HCT116 (cell line): ENCODE results near the gene PITPNC1. TPM values are rescaled to one million over a fixed set of nuclear protein-coding genes. Genes with fewer than 3 reads are reported as not detected.
A peak's percentile ranks its signal among the peaks of the same experiment; 100 is the strongest.

Source experiments
- ATAC-seq: fragments of 200-7000 bp; cut with Tn5 transposase; 2 replicates; pipeline ENCODE4 v1.9.1; 2020; ENCODE audit warnings: mild to moderate bottlenecking, moderate library complexity
- BruUV-seq: library from RNA; stranded (reverse); fragments of 400-500 nt; replicated peaks from 2 replicates; lab custom pipeline; 2021; lab: Mats Ljungman, UMichigan
- CTCF ChIA-PET: fragments of 300-600 bp; sonication (Branson Sonifier 250); formaldehyde crosslinking; loops from one replicate; lab custom pipeline; 2021; ENCODE audit warnings: antibody characterized with exemption; lab: Charles Lee
- POLR2A ChIA-PET: fragments of 300-600, 350-600 bp; sonication (Branson Sonifier 250); formaldehyde crosslinking; loops from one replicate; lab custom pipeline; 2021; ENCODE audit warnings: antibody characterized with exemption; lab: Charles Lee
- RAD21 ChIA-PET, 2 experiments: fragments of 300-600 bp; sonication (Branson Sonifier 250); formaldehyde crosslinking; loops; one replicate each; lab custom pipeline; 2023; ENCODE audit warnings: low total read pairs in 2 of 2; ENCODE audit not compliant: uncharacterized antibody in 2 of 2, unreplicated experiment in 2 of 2, low non-redundant PET in 1 of 2; lab: Charles Lee
- DNase-seq: peaks from one replicate; pipeline ENCODE4 v3.0.0-alpha.2; 2010; ENCODE audit warnings: low read depth, low spot score
- H2AFZ ChIP-seq: fragments of 200-600 bp; shearing (Covaris generic), sonication (generic); 2 replicates; pipeline ENCODE4 v1.6.1; 2017; ENCODE audit warnings: low read depth, mixed run types, mixed read lengths, antibody characterized with exemption, low read length; ENCODE audit not compliant: poor library complexity, severe bottlenecking
- H3K27ac ChIP-seq: 2 replicates; pipeline ENCODE4 v1.5.1; 2012; ENCODE audit warnings: low read depth, low read length
- H3K27me3 ChIP-seq: fragments of 200-600 bp; sonication (generic); 2 replicates; pipeline ENCODE4 v1.6.1; 2016; ENCODE audit warnings: mixed run types, low read length, mixed read lengths; ENCODE audit not compliant: insufficient read depth
- H3K36me3 ChIP-seq, 2 experiments: fragments of 200-500 bp in 1 of 2; fragments of 200-600 bp in 1 of 2; sonication (Bioruptor generic) in 1 of 2; sonication (generic) in 1 of 2; 2 replicates each; pipeline versions ENCODE4 v1.5.1 to v1.6.1; 2014 to 2016; ENCODE audit warnings: low read length in 2 of 2, inconsistent platforms in 1 of 2, mixed read lengths in 1 of 2, mixed run types in 1 of 2; ENCODE audit not compliant: insufficient read depth in 2 of 2, control insufficient read depth in 1 of 2
- H3K4me1 ChIP-seq, 2 experiments: fragments of 200-600 bp in 1 of 2; sonication (generic) in 1 of 2; 2 replicates each; pipeline versions ENCODE4 v1.5.1 to v1.6.1; 2012 to 2017; ENCODE audit warnings: low read length in 2 of 2, inconsistent platforms in 1 of 2, mild to moderate bottlenecking in 1 of 2, mixed read lengths in 1 of 2, mixed run types in 1 of 2, moderate library complexity in 1 of 2; ENCODE audit not compliant: insufficient read depth in 2 of 2, control insufficient read depth in 1 of 2
- H3K4me2 ChIP-seq: fragments of 200-600 bp; sonication (generic); 2 replicates; pipeline ENCODE4 v1.6.1; 2017; ENCODE audit warnings: mixed run types, low read length, mixed read lengths
- H3K4me3 ChIP-seq, 2 experiments: fragments of 200-600 bp in 1 of 2; sonication (generic) in 1 of 2; replicated peaks in 1 of 2; 2 replicates each; pipeline ENCODE4 v1.5.1; 2011 to 2016; ENCODE audit warnings: low read length in 2 of 2, control low read depth in 1 of 2, low read depth in 1 of 2, mild to moderate bottlenecking in 1 of 2, mixed read lengths in 1 of 2, mixed run types in 1 of 2
- H3K79me2 ChIP-seq: fragments of 200-600 bp; sonication (generic); 2 replicates; pipeline ENCODE4 v1.6.1; 2017; ENCODE audit warnings: mild to moderate bottlenecking, mixed run types, low read length, moderate library complexity, mixed read lengths; ENCODE audit not compliant: insufficient read depth
- H3K9ac ChIP-seq: fragments of 200-600 bp; sonication (generic); 2 replicates; pipeline ENCODE4 v1.6.1; 2016; ENCODE audit warnings: low read length, mixed read lengths
- H3K9me2 ChIP-seq: fragments of 200-600 bp; sonication (generic), shearing (Covaris generic); 2 replicates; pipeline ENCODE4 v1.6.1; 2017; ENCODE audit warnings: mixed run types, mild to moderate bottlenecking, moderate library complexity; ENCODE audit not compliant: insufficient read depth
- H3K9me3 ChIP-seq, 2 experiments: fragments of 200-500 bp in 1 of 2; fragments of 200-600 bp in 1 of 2; sonication (Bioruptor generic) in 1 of 2; sonication (generic) in 1 of 2; 2 replicates each; pipeline ENCODE4 v1.6.1; 2014 to 2017; ENCODE audit warnings: low read length in 2 of 2, mixed read lengths in 2 of 2, inconsistent platforms in 1 of 2, low read depth in 1 of 2, mild to moderate bottlenecking in 1 of 2, mixed run types in 1 of 2, moderate library complexity in 1 of 2; ENCODE audit not compliant: control insufficient read depth in 1 of 2, insufficient read depth in 1 of 2
- H4K20me1 ChIP-seq: fragments of 200-600 bp; sonication (generic), shearing (Covaris generic); 2 replicates; pipeline ENCODE4 v1.6.1; 2017; ENCODE audit warnings: mixed run types, mild to moderate bottlenecking, moderate library complexity; ENCODE audit not compliant: insufficient read depth
- CBX3 ChIP-seq: IDR thresholded peaks from 2 replicates; pipeline ENCODE4 v1.6.1; 2012; ENCODE audit warnings: low read depth
- CEBPB ChIP-seq: IDR thresholded peaks from 2 replicates; pipeline ENCODE4 v1.6.1; 2012; ENCODE audit warnings: low read depth
- EGR1 ChIP-seq: IDR thresholded peaks from 2 replicates; pipeline ENCODE4 v1.6.1; 2012; ENCODE audit warnings: low read depth
- ELF1 ChIP-seq: IDR thresholded peaks from 2 replicates; pipeline ENCODE4 v1.6.1; 2012; ENCODE audit warnings: low read depth, borderline replicate concordance
- FOSL1 ChIP-seq: IDR thresholded peaks from 2 replicates; pipeline ENCODE4 v1.6.1; 2012; ENCODE audit warnings: low read depth
- POLR2A ChIP-seq: IDR thresholded peaks from 2 replicates; pipeline ENCODE4 v1.7.0; 2011; ENCODE audit warnings: borderline replicate concordance; ENCODE audit not compliant: insufficient read depth, insufficient read length; ENCODE audit errors: extremely low read depth
- SIN3A ChIP-seq: IDR thresholded peaks from 2 replicates; pipeline ENCODE4 v1.6.1; 2012; ENCODE audit warnings: low read depth
- SP1 ChIP-seq: IDR thresholded peaks from 2 replicates; pipeline ENCODE4 v1.6.1; 2012; ENCODE audit warnings: low read depth
- SRF ChIP-seq: IDR thresholded peaks from 2 replicates; pipeline ENCODE4 v1.6.1; 2012; ENCODE audit warnings: low read depth
- TCF7L2 ChIP-seq: IDR thresholded peaks from 2 replicates; pipeline ENCODE4 v1.7.0; 2011; ENCODE audit warnings: borderline replicate concordance, inconsistent platforms; ENCODE audit not compliant: insufficient read depth, insufficient read length; ENCODE audit errors: extremely low read depth
- ZNF274 ChIP-seq: fragments of 200-500 bp; sonication (Bioruptor generic); IDR thresholded peaks from 2 replicates; pipeline ENCODE4 v1.6.1; 2014; ENCODE audit warnings: mild to moderate bottlenecking, low read depth, low read length, inconsistent platforms
- intact Hi-C: fragments of 100-400 bp; cut with micrococcal nuclease; formaldehyde crosslinking; loops from 2 replicates; pipeline ENCODE4 v1.10.0; 2022
- total RNA-seq: library from RNA; stranded (reverse); gene quantifications from one replicate; pipeline ENCODE4 v1.2.1, GENCODE V29; 2021; ENCODE audit not compliant: unreplicated experiment
- TF ChIP-seq, protein P1 (sequence below): IDR thresholded peaks from 2 replicates; pipeline ENCODE4 v1.6.1; 2012
- TF ChIP-seq, protein P2 (sequence below): IDR thresholded peaks from 2 replicates; pipeline ENCODE4 v1.6.1; 2011; ENCODE audit warnings: mild to moderate bottlenecking, low read length, moderate library complexity; ENCODE audit not compliant: insufficient replicate concordance; ENCODE audit errors: extremely low read depth
- TF ChIP-seq, protein P3 (sequence below): IDR thresholded peaks from 2 replicates; pipeline ENCODE4 v1.6.1; 2012; ENCODE audit warnings: low read depth

Gene PITPNC1
- total RNA-seq, 1 experiment from 2014 or later: 41.9 TPM

DNA sequence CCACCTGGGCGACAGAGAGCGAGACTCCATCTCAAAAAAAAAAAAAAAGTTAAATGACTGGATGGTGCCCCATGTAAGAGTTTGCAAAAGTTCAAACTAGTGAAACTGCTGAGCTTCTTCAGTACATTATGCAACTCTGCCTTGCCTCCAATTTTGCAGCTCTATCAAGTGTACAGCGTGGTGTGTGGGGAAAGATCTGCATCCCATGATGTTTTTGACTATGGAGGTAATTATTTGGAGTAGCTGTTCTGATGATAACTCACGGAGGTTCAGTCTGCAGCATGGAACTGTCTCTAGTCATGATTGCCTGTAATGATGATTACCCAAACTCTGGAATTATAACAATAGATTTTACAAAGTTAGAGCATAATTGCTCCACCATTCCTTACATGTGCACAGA lies 149.6 kb downstream of the PITPNC1 start:
- no peak overlapping the region for H3K4me2 ChIP-seq
- H2AFZ ChIP-seq: no peak overlapping the region
- RAD21 ChIA-PET: interaction anchor here in 1 of 2 experiments (0.6 kb wide), 1 partner anchor 145 kb away, joined by 3 read pairs; no protein-coding TSS in a partner anchor
- intact Hi-C loops: no loop called here
- POLR2A ChIA-PET: no interaction called here
- TF ChIP-seq, protein P1, sequence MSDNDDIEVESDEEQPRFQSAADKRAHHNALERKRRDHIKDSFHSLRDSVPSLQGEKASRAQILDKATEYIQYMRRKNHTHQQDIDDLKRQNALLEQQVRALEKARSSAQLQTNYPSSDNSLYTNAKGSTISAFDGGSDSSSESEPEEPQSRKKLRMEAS: no peak
- TF ChIP-seq EGR1: no peak
- no peaks in the 10 kb centered on the region for H3K9me3 ChIP-seq
- no peak overlapping the region for H3K4me3 ChIP-seq
- no peak overlapping the region for H3K9ac ChIP-seq
- H3K4me1 ChIP-seq: peaks cover 18 to 38% of the 10 kb centered on the region in 2 experiments
- H4K20me1 ChIP-seq: no peaks in the 10 kb centered on the region
- H3K79me2 ChIP-seq: no peaks in the 10 kb centered on the region
- no peak for DNase-seq
- CTCF ChIA-PET: no interaction called here
- no peak for ATAC-seq
- BruUV-seq: no TSS peak
- H3K27me3 ChIP-seq: no peaks in the 10 kb centered on the region
- H3K36me3 ChIP-seq: no peaks in the 10 kb centered on the region
- H3K27ac ChIP-seq: no peak overlapping the region
- no peaks in the 10 kb centered on the region for H3K9me2 ChIP-seq

DNA sequence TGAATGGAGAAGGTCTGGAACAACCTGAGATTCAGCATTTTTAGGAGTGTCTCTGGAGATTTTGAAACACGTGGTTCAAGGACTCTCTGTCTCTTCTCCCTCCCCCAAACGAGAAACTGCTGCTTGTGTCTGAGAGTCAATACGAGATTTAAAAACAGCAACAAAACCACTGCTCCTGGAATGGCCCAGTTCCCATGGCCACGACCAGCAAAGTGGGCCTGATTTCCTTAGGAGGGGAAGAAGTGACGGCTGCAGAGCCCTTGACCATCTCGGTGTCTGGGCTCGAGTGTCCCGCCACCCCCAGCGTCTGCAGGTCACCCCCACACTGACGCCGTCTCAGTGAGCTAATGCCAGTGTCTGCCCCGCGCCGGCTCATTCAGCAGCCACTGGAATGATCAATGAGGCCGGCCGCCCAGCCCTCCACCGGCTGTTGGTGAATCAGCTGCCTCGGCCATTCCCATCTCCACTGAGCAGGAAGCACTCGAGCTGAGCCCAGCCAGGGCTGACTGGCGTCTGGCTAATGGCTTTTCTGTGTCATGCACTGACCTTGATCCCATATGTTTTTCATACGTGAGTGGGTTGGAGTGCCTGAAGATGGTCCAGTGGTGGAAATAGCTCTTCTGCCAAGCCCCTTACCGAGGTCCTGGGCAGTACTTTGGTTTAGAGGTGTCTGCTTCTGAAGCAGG lies 151.8 kb downstream of the PITPNC1 start:
- DNase-seq: peak; percentile 84
- H3K79me2 ChIP-seq: no peaks in the 10 kb centered on the region
- no peaks in the 10 kb centered on the region for H3K27me3 ChIP-seq
- BruUV-seq: no TSS peak
- H3K9me3 ChIP-seq: no peaks in the 10 kb centered on the region
- H3K4me3 ChIP-seq: peak overlapping the region; percentile 32 to 49
- peak; percentile 99 for ATAC-seq
- intact Hi-C loops: no loop called here
- H3K36me3 ChIP-seq: no peaks in the 10 kb centered on the region
- no peaks in the 10 kb centered on the region for H4K20me1 ChIP-seq
- H2AFZ ChIP-seq: peak overlapping the region; percentile 8
- H3K4me2 ChIP-seq: peak overlapping the region; percentile 78
- POLR2A ChIA-PET: interaction anchor here (0.6 to 1.3 kb wide), 3 partner anchors 16 to 149 kb away, joined by 3 read pairs; no protein-coding TSS in a partner anchor
- RAD21 ChIA-PET: interaction anchor here in 1 of 2 experiments (1.2 kb wide), 1 partner anchor 53 kb away, joined by 4 read pairs; no protein-coding TSS in a partner anchor
- no peaks in the 10 kb centered on the region for H3K9me2 ChIP-seq
- H3K27ac ChIP-seq: peak overlapping the region; percentile 15
- peaks cover 11 to 32% of the 10 kb centered on the region in 2 experiments for H3K4me1 ChIP-seq
- CTCF ChIA-PET: interaction anchor here (0.9 to 2.3 kb wide), 3 partner anchors 31 to 154 kb away, joined by 3 to 11 read pairs (median 3); no protein-coding TSS in a partner anchor
- peak overlapping the region; percentile 54 for H3K9ac ChIP-seq
- TF ChIP-seq CBX3 (peak; percentile 94), CEBPB (peak; percentile 71), SRF (peak; percentile 49; the same call in 1 of the 2 replicates), FOSL1 (peak; percentile 84), SIN3A (peak; percentile 98), TCF7L2 (peak; percentile 99), ZNF274 (no peak), ELF1 (no peak; the same call in 1 of the 2 replicates), POLR2A (no peak), SP1 (peak; percentile 90)
- TF ChIP-seq, protein P2, sequence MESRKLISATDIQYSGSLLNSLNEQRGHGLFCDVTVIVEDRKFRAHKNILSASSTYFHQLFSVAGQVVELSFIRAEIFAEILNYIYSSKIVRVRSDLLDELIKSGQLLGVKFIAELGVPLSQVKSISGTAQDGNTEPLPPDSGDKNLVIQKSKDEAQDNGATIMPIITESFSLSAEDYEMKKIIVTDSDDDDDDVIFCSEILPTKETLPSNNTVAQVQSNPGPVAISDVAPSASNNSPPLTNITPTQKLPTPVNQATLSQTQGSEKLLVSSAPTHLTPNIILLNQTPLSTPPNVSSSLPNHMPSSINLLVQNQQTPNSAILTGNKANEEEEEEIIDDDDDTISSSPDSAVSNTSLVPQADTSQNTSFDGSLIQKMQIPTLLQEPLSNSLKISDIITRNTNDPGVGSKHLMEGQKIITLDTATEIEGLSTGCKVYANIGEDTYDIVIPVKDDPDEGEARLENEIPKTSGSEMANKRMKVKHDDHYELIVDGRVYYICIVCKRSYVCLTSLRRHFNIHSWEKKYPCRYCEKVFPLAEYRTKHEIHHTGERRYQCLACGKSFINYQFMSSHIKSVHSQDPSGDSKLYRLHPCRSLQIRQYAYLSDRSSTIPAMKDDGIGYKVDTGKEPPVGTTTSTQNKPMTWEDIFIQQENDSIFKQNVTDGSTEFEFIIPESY: no peak
- TF ChIP-seq, protein P3, sequence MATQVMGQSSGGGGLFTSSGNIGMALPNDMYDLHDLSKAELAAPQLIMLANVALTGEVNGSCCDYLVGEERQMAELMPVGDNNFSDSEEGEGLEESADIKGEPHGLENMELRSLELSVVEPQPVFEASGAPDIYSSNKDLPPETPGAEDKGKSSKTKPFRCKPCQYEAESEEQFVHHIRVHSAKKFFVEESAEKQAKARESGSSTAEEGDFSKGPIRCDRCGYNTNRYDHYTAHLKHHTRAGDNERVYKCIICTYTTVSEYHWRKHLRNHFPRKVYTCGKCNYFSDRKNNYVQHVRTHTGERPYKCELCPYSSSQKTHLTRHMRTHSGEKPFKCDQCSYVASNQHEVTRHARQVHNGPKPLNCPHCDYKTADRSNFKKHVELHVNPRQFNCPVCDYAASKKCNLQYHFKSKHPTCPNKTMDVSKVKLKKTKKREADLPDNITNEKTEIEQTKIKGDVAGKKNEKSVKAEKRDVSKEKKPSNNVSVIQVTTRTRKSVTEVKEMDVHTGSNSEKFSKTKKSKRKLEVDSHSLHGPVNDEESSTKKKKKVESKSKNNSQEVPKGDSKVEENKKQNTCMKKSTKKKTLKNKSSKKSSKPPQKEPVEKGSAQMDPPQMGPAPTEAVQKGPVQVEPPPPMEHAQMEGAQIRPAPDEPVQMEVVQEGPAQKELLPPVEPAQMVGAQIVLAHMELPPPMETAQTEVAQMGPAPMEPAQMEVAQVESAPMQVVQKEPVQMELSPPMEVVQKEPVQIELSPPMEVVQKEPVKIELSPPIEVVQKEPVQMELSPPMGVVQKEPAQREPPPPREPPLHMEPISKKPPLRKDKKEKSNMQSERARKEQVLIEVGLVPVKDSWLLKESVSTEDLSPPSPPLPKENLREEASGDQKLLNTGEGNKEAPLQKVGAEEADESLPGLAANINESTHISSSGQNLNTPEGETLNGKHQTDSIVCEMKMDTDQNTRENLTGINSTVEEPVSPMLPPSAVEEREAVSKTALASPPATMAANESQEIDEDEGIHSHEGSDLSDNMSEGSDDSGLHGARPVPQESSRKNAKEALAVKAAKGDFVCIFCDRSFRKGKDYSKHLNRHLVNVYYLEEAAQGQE: no peak
